WTC11 (cell line): ENCODE data around the gene ADGRG3. TPM values are rescaled to one million over a fixed set of nuclear protein-coding genes. Genes with fewer than 3 reads are reported as not detected.

ENCODE experiments used
- ATAC-seq: fragments of 200-7000 bp; cut with Tn5 transposase; 2 replicates; pipeline ENCODE4 v1.10.0; 2021; ENCODE audit warnings: mild to moderate bottlenecking, moderate library complexity
- CTCF ChIA-PET: fragments of 300-600 bp; sonication (Branson Sonifier 250); formaldehyde crosslinking; loops from one replicate; lab custom pipeline; 2021; ENCODE audit warnings: antibody characterized with exemption; lab: Charles Lee
- POLR2A ChIA-PET: fragments of 350-600 bp; sonication (Branson Sonifier 250); formaldehyde crosslinking; loops from one replicate; lab custom pipeline; 2021; ENCODE audit warnings: antibody characterized with exemption; lab: Charles Lee
- DNase-seq: peaks from one replicate; pipeline ENCODE4 v3.0.0; 2021; ENCODE audit warnings: low spot score
- H3K27ac Mint-ChIP-seq: 2 replicates; pipeline ENCODE4 v1.8.0; 2021; ENCODE audit warnings: mixed read lengths
- H3K27me3 Mint-ChIP-seq: 2 replicates; pipeline ENCODE4 v1.8.0; 2021; ENCODE audit warnings: low read depth, mild to moderate bottlenecking, moderate library complexity, mixed read lengths
- H3K36me3 Mint-ChIP-seq: 2 replicates; pipeline ENCODE4 v1.8.0; 2021; ENCODE audit warnings: mixed read lengths
- H3K4me1 Mint-ChIP-seq: 2 replicates; pipeline ENCODE4 v1.8.0; 2022; ENCODE audit warnings: mixed read lengths
- H3K4me3 Mint-ChIP-seq: 2 replicates; pipeline ENCODE4 v1.8.0; 2021; ENCODE audit warnings: mild to moderate bottlenecking, moderate library complexity, mixed read lengths
- H3K9me3 Mint-ChIP-seq: 2 replicates; pipeline ENCODE4 v1.8.0; 2021; ENCODE audit warnings: mixed read lengths
- AR ChIP-seq: fragments of 250-450 bp; sonication (Bioruptor Pico); IDR thresholded peaks from 2 replicates; pipeline ENCODE4 v1.9.0; 2021; ENCODE audit warnings: mild to moderate bottlenecking
- ATF6 ChIP-seq: sonication (generic); formaldehyde crosslinking; IDR thresholded peaks from 2 replicates; pipeline ENCODE4 v1.8.1; 2023; ENCODE audit warnings: mild to moderate bottlenecking, missing genetic modification reagents
- E2F5 ChIP-seq: sonication (generic); formaldehyde crosslinking; IDR thresholded peaks from 2 replicates; pipeline ENCODE4 v1.8.1; 2022; ENCODE audit warnings: mild to moderate bottlenecking, moderate library complexity, missing genetic modification reagents
- ESRRA ChIP-seq: sonication (generic); formaldehyde crosslinking; IDR thresholded peaks from 2 replicates; pipeline ENCODE4 v1.8.1; 2022; ENCODE audit warnings: mild to moderate bottlenecking, missing genetic modification reagents, borderline replicate concordance
- FOXJ3 ChIP-seq: sonication (generic); formaldehyde crosslinking; IDR thresholded peaks from 2 replicates; pipeline ENCODE4 v1.9.0; 2021; ENCODE audit warnings: missing genetic modification reagents, mild to moderate bottlenecking, borderline replicate concordance
- FOXK1 ChIP-seq: sonication (generic); formaldehyde crosslinking; IDR thresholded peaks from 2 replicates; pipeline ENCODE4 v1.8.0; 2022; ENCODE audit warnings: mild to moderate bottlenecking, moderate library complexity, missing genetic modification reagents
- FOXP4 ChIP-seq: sonication (generic); formaldehyde crosslinking; IDR thresholded peaks from 2 replicates; pipeline ENCODE4 v1.8.0; 2022; ENCODE audit warnings: mild to moderate bottlenecking, missing genetic modification reagents
- HMGXB4 ChIP-seq: sonication (generic); formaldehyde crosslinking; IDR thresholded peaks from 2 replicates; pipeline ENCODE4 v1.8.1; 2023; ENCODE audit warnings: mild to moderate bottlenecking, moderate library complexity, missing genetic modification reagents
- MLX ChIP-seq: sonication (generic); formaldehyde crosslinking; IDR thresholded peaks from 2 replicates; pipeline ENCODE4 v1.8.1; 2023; ENCODE audit warnings: mild to moderate bottlenecking, missing genetic modification reagents, moderate library complexity
- MYBL2 ChIP-seq: sonication (generic); formaldehyde crosslinking; IDR thresholded peaks from 2 replicates; pipeline ENCODE4 v1.8.1; 2023; ENCODE audit warnings: mild to moderate bottlenecking, moderate library complexity, missing genetic modification reagents
- NR3C1 ChIP-seq: sonication (generic); formaldehyde crosslinking; conservative IDR thresholded peaks from 2 replicates; pipeline ENCODE4 v1.8.1; 2023; ENCODE audit warnings: low read depth, mild to moderate bottlenecking, missing genetic modification reagents
- SMAD3 ChIP-seq: sonication (generic); formaldehyde crosslinking; IDR thresholded peaks from 2 replicates; pipeline ENCODE4 v1.8.0; 2022; ENCODE audit warnings: missing genetic modification reagents, mild to moderate bottlenecking, borderline replicate concordance
- USF2 ChIP-seq: sonication (generic); formaldehyde crosslinking; IDR thresholded peaks from 2 replicates; pipeline ENCODE4 v1.8.1; 2023; ENCODE audit warnings: mild to moderate bottlenecking, missing genetic modification reagents, moderate library complexity
- ZBTB21 ChIP-seq: sonication (generic); formaldehyde crosslinking; IDR thresholded peaks from 2 replicates; pipeline ENCODE4 v1.8.1; 2023; ENCODE audit warnings: mild to moderate bottlenecking, missing genetic modification reagents, borderline replicate concordance
- ZBTB43 ChIP-seq: sonication (generic); formaldehyde crosslinking; IDR thresholded peaks from 2 replicates; pipeline ENCODE4 v1.8.1; 2023; ENCODE audit warnings: mild to moderate bottlenecking, missing genetic modification reagents
- ZNF396 ChIP-seq: fragments of 250-450 bp; sonication (Bioruptor Pico); IDR thresholded peaks from 2 replicates; pipeline ENCODE4 v1.8.0; 2021; ENCODE audit warnings: mild to moderate bottlenecking, moderate library complexity, borderline replicate concordance
- ZNF512 ChIP-seq: sonication (generic); formaldehyde crosslinking; IDR thresholded peaks from 2 replicates; pipeline ENCODE4 v1.8.1; 2022; ENCODE audit warnings: missing genetic modification reagents, borderline replicate concordance
- ZNF671 ChIP-seq: fragments of 250-450 bp; sonication (Bioruptor Pico); IDR thresholded peaks from 2 replicates; pipeline ENCODE4 v1.8.0; 2021; ENCODE audit warnings: mild to moderate bottlenecking
- total RNA-seq: library from RNA; stranded (reverse); gene quantifications from 3 replicates; pipeline ENCODE4 v1.2.3, GENCODE V29; 2021

ADGRG3 gene
- total RNA-seq, 1 experiment from 2014 or later: 0.44 TPM

- TF ChIP-seq AR (CRISPR knock-in tag) (no peak), ZBTB21 (no peak), ZBTB43 (CRISPR knock-in tag) (no peak), HMGXB4 (CRISPR knock-in tag) (no peak), MLX (CRISPR knock-in tag) (no peak), SMAD3 (CRISPR knock-in tag) (no peak), ZNF671 (no peak), E2F5 (CRISPR knock-in tag) (no peak), FOXK1 (CRISPR knock-in tag) (no peak), ATF6 (CRISPR knock-in tag) (no peak), FOXJ3 (CRISPR knock-in tag) (no peak), ESRRA (CRISPR knock-in tag) (no peak)
- POLR2A ChIA-PET: interaction anchor here (0.8 kb wide), 1 partner anchor 8 kb away, joined by 4 read pairs; no protein-coding TSS in a partner anchor
- H3K36me3 Mint-ChIP-seq: no peaks in the 10 kb centered on the region
- H3K4me1 Mint-ChIP-seq: no peaks in the 10 kb centered on the region
- DNase-seq (no peak), ATAC-seq (no peak)
- peaks cover 3% of the 10 kb centered on the region; the same call in 1 of the 2 replicates for H3K27me3 Mint-ChIP-seq
- H3K9me3 Mint-ChIP-seq: no peaks in the 10 kb centered on the region
- CTCF ChIA-PET: interaction anchor here (1.0 to 1.3 kb wide), 3 partner anchors 24 to 52 kb away, joined by 3 to 4 read pairs (median 4); partner anchors contain the start of gene ADGRG3
- no peak overlapping the region for H3K4me3 Mint-ChIP-seq
- no peak overlapping the region for H3K27ac Mint-ChIP-seq
Observed at GRCh38 chr16:57643147-57643874, 24.8 kb upstream of the ADGRG3 start.

- no peaks in the 10 kb centered on the region for H3K4me1 Mint-ChIP-seq
- no peak overlapping the region for H3K27ac Mint-ChIP-seq
- no peaks in the 10 kb centered on the region for H3K9me3 Mint-ChIP-seq
- TF ChIP-seq MYBL2: no peak
- TF ChIP-seq FOXP4 (CRISPR knock-in tag): no peak
- TF ChIP-seq ZNF396 (CRISPR knock-in tag): no peak
- no peak for TF ChIP-seq ZNF512 (CRISPR knock-in tag)
- no peak for TF ChIP-seq NR3C1
- TF ChIP-seq FOXJ3 (CRISPR knock-in tag): no peak
- no peak for TF ChIP-seq USF2
- DNase-seq (no peak), ATAC-seq (no peak)
- H3K36me3 Mint-ChIP-seq: no peaks in the 10 kb centered on the region
- ChIA-PET POLR2A (interaction anchor here (0.8 kb wide), 1 partner anchor 9 kb away, joined by 4 read pairs; no protein-coding TSS in a partner anchor), CTCF (interaction anchor here (0.5 to 1.3 kb wide), 4 partner anchors 24 to 454 kb away, joined by 3 to 4 read pairs (median 4); partner anchors contain the start of gene ADGRG3)
- H3K4me3 Mint-ChIP-seq: no peak overlapping the region
- H3K27me3 Mint-ChIP-seq: peaks cover 3% of the 10 kb centered on the region; the same call in 1 of the 2 replicates
Observed at GRCh38 chr16:57643910-57644309, 24.2 kb upstream of the ADGRG3 start.
